GM18508 (cell line): ENCODE results near the gene TFDP2.
"Not testable (repeated sequence)": the region's sequence is repeated elsewhere in the genome, so short reads cannot be mapped to it uniquely, and the experiment has no call there.

Experiments used
- ATAC-seq: cut with Tn5 transposase; IDR thresholded peaks from one replicate; pipeline ENCODE4 v1.9.1; 2021; ENCODE audit warnings: moderate number of reproducible peaks; ENCODE audit not compliant: insufficient read depth, unreplicated experiment

The TFDP2 gene

DNA sequence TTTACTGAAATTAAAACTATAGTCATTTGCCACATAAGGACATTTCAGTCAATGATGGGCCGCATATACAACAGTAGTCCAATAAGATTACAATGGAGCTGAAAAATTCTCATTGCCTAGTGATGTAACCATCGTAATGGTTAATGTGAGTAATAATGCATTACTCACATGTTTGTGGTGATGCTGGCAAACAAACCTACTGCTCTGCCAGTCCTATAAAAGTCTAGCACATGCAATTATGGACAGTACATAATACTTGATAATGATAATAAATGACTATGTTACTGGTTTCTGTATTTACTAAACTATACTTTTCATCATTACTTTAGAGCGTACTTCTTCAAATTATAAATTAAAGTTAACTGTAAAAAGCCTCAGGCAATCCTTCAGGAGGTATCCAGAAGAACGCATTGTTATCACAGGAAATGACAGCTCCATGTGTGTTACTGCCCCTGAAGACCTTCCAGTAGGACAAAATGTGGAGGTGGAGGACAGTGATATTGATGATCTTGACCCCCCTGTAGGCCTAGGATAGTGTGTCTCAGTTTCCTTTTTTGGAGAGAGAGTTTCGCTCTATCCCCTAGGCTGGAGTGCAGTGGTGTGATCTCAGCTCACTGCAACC lies 170.2 kb downstream of the TFDP2 start:
- ATAC-seq, result no peak

DNA sequence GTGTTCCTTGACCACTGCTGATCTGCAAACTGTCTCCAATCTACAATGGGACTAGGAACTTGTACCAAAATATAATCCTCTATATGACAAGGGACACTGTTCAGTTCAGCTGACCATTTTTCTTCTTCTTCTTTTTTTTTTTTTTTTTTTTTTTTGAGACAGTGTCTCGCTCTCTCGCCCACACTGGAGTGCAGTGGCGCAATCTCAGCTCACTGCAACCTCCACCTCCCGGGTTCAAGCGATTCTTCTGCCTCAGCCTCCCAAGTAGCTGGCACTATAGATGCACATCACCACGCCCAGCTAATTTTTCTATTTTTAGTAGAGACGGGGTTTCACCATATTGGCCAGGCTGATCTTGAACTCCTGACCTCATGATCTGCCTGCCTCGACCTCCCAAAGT lies 174.6 kb downstream of the TFDP2 start:
- not testable (repeated sequence) for ATAC-seq

DNA sequence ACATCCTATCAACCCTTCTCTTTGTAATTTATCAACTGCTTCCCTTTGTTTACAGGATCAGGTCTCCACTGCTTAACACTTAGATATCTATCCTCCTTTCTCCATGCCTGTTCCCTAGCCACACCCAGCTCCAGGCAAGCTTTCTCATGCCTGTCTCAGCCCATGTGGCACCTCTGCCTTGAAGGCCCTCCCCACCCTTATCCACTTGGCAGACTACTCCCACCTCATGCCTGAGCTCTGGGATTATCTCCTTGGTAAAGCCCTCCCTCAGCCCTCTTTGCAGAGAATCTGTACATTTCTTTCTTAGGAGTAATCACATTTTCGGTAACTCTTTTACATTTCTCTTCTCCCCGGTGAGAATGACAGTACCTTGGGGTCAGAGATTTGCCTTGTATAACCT lies 176.9 kb downstream of the TFDP2 start:
- no peak for ATAC-seq

- no peak for ATAC-seq
These were observed 177.8 kb downstream of the TFDP2 start for GRCh38 chr3:141971571-141971970.

DNA sequence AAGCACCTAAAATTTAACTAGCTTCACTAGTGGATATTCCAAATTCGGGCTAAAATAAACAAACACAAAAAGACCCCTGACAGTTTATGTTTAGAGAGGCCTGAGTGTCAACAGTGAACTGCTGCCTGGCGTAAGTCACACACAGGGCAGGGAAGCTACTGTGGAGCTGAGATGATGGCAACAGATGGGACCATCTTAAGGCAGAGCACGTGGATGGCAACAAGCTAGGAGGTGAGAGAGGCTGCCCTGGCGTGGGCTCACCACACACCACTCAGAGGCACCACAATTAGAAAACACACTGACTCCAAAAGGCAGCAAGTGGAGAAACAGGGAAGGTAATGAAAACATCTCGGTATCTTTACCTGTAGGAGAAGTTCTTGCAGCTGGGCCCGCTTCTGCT lies 179.6 kb downstream of the TFDP2 start:
- ATAC-seq, result no peak

DNA sequence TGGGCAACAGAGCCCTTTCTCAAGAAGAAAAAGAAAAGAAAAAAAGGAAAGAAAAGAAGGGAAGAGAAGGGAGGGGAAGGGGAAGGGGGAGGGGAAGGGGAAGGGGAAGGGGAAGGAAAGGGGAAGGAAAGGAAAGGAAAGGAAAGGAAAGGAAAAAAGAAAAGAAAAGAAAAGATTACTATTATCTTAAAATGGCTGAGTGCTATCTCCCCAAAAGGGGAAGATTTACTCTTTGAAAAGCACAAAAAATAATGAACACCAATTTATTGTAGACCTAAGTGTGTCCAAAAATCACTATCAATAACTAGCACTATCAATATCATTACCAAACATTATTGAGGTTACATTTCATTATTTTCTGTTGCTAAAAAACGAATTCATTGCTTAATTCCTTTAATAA lies 183.9 kb downstream of the TFDP2 start:
- no peak for ATAC-seq

DNA sequence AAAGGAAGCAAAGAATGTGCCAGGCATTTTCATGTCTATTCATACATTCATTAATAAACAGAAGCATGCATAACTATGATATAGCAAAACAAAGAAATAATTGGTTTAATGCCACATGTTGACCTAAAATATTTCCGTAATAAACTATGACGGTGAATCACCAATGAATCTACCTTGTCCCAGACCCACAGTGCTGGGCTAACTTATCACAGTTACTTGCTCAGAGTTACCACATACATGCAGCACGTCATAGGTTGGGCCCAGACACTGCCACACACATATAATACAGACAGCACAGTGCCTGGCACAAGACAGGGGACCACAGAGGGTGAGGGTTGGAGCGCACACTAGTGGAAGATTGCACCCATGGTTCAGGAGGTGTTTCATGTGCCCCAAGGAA lies 186.0 kb downstream of the TFDP2 start:
- ATAC-seq, result no peak

DNA sequence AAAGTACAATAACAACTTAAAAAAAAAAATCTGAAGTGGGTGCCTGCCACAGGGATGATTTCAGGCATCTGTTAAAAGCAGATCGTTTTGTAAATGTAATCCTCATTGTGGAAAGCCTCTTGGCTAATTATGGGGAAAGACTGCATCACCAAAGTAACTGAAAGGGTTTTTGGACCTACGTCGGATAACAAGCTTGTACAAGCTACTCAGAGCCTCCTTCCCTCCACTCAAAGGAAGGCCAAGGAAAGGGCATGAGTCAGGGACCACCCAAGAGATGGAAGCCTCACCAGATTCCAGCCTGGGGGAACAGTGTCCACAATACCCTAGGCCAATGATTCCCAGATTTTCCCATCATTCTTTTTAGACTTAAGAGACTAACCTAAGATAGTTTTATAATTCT lies 188.6 kb downstream of the TFDP2 start:
- ATAC-seq, result no peak

- ATAC-seq, result no peak
These were observed 189.5 kb downstream of the TFDP2 start for GRCh38 chr3:141959589-141960554.

- ATAC-seq, result no peak
These were observed 194.2 kb downstream of the TFDP2 start for GRCh38 chr3:141955175-141955574.

- no peak for ATAC-seq
These were observed 196.7 kb downstream of the TFDP2 start for GRCh38 chr3:141952611-141953010.

DNA sequence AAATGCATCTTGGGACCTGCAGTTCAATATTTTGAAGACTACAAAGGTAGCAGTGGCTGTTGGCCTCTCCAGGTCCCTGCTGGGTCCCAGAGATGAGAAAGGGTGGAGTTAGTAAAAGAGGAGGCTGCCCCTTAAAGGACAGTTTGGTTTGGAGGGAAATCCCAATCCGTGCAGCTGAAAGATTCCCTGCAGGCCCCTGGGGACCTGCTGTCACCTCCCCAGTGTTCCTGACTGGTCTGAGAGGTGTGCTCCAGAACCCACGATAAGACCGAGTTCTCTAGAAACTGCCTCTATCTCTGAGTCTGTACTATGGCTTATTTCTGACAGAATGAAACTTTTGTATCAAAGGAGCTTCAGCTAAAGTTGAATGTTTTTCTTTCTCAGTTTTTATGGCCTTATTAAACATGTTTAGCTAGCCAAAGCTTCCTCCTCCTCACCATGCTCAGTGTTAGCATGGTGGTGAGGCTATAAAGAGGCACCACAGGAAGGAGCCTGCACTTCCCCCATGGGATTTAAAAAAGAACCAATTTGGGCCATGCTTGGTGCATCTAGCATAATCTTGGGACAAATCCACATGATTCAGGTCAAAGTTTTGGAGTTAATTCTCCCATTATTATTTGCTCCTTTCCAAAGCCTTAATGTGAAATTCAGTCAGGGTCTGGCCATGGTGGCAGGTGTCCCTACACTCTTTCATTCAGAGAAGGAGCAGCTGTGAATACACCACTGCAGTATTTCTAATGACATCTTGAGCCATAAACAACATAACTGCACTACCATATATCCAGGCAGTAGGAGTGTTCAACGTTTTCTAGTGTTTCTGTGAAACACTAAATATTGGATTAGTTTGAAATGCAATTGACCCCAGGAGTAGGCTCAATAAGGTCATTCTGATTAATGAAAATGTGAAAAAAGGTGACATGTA lies 198.5 kb downstream of the TFDP2 start:
- ATAC-seq, result no peak

DNA sequence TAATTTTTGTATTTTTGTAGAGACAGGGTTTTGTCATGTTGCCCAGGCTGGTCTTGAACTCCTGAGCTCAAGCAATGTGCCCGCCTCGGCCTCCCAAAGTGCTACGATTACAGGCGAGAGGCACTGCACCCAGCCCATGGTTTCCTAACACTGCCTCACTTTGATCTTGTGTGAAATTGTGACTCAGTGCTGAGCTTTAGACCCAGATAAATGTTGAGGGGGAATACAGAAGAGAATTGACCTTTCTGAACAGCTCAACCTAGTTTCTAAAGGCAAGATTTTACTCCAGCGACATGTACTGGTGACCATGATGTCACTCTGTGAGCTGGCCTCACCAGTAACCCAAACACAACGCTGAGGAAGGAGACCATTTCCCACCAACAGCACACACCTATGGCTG lies 199.4 kb downstream of the TFDP2 start:
- ATAC-seq, result no peak

GRCh38 chr3:141949399-141949798 lies 199.9 kb downstream of the TFDP2 start:
- no peak for ATAC-seq

- ATAC-seq, result no peak
These were observed 203.4 kb downstream of the TFDP2 start for GRCh38 chr3:141945726-141946485.

GRCh38 chr3:141942006-141942405 lies 207.3 kb downstream of the TFDP2 start:
- ATAC-seq, result no peak

DNA sequence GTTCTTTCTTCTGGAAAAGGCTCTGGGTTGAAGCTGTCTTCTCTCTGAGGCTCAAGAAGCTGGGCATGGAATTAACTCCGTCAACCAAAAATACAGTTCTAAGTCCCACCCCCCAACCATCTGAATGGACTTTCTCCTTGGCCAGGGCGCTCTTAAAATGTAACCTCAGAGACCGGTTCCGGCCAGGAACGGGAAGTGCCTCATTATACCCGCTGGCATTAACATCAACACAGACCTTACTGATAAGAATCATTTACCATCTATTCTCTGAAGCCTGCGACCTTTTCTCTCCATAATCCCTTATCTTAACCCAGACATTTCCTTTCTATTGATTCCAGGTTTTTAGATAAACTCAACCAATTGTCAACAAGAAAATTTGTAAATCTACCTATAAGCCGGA lies 208.3 kb downstream of the TFDP2 start:
- no peak for ATAC-seq

GRCh38 chr3:141940194-141940776 lies 209.1 kb downstream of the TFDP2 start:
- ATAC-seq, result no peak

DNA sequence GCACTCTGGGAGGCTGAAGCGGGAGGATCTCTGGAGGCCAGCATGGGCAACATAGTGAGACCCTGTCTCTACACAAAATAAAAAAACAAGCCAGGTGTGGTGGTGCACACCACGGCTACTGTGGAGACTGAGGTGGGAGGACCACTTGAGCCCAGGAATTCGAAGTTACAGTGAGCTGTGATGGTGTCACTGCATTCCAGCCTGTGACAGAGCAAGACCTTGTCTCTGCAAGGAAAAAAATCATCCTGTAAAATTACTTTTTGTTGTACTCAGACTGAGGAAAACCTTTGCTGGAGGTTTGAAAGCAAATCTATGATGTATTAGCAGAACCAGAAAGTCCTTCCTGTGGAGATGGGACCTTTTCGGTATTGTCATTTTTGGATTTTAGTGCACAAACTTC lies 209.6 kb downstream of the TFDP2 start:
- no peak for ATAC-seq
